Activated T-helper 17 cell treated with anti-CD3 and anti-CD28 coated beads, Interleukin-2, amount 50 U/mL, for 72 hours (primary cell): ENCODE measurements around the gene GNL1. TPM values are rescaled to one million over a fixed set of nuclear protein-coding genes. Genes with fewer than 3 reads are reported as not detected.
"Not testable (repeated sequence)": the region's sequence is repeated elsewhere in the genome, so short reads cannot be mapped to it uniquely, and the experiment has no call there.

ENCODE experiments used
- ATAC-seq: fragments of 150-1000 bp; cut with Tn5 transposase; replicated peaks from 2 replicates; pipeline ENCODE4 v1.10.0; 2021; ENCODE audit warnings: mild to moderate bottlenecking, moderate library complexity
- H3K27ac Mint-ChIP-seq: one replicate; pipeline ENCODE4 v1.8.0; 2022; ENCODE audit warnings: mixed read lengths
- H3K27me3 Mint-ChIP-seq: one replicate; pipeline ENCODE4 v1.8.0; 2022; ENCODE audit warnings: mixed read lengths
- H3K36me3 Mint-ChIP-seq: one replicate; pipeline ENCODE4 v1.8.0; 2022; ENCODE audit warnings: low read depth, mild to moderate bottlenecking, mixed read lengths
- H3K4me1 Mint-ChIP-seq: one replicate; pipeline ENCODE4 v1.8.0; 2022; ENCODE audit warnings: mixed read lengths
- H3K4me3 Mint-ChIP-seq: one replicate; pipeline ENCODE4 v1.8.0; 2022; ENCODE audit warnings: mild to moderate bottlenecking, mixed read lengths
- H3K9me3 Mint-ChIP-seq: one replicate; pipeline ENCODE4 v1.8.0; 2022; ENCODE audit warnings: mixed read lengths
- total RNA-seq, 2 donors: library from RNA; stranded (reverse); gene quantifications; one replicate each; pipeline ENCODE4 v1.2.3, GENCODE V29; 2022

GNL1 gene
- total RNA-seq, 2 donors from 2014 or later = 102 to 117 TPM

DNA sequence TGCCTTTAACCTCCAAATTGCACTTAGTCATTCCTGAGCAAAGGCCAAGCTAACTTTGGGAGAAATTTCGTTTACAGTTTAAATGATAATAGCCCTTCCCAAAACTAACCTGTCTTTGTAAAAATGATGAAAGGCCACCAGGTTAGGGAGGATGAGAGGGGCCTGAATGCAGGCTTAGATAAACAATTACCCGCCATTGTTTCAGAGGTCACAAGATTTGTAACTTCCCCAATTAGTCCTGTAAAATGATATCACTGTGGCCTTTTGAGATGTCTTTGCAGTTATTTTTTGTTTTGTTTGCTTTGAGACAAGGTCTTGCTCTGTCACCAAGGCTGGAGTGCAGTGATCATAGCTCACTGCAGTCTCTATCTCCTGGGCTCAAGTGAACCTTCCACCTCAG is 26.3 kb downstream of the GNL1 start:
- no peaks in the 10 kb centered on the region for H3K27me3 Mint-ChIP-seq
- H3K9me3 Mint-ChIP-seq = no peaks in the 10 kb centered on the region
- H3K4me1 Mint-ChIP-seq = peaks cover 30% of the 10 kb centered on the region
- ATAC-seq = no peak
- peaks cover 8% of the 10 kb centered on the region for H3K36me3 Mint-ChIP-seq
- peak overlapping the region; percentile 94 for H3K27ac Mint-ChIP-seq
- H3K4me3 Mint-ChIP-seq = peak overlapping the region; percentile 69

DNA sequence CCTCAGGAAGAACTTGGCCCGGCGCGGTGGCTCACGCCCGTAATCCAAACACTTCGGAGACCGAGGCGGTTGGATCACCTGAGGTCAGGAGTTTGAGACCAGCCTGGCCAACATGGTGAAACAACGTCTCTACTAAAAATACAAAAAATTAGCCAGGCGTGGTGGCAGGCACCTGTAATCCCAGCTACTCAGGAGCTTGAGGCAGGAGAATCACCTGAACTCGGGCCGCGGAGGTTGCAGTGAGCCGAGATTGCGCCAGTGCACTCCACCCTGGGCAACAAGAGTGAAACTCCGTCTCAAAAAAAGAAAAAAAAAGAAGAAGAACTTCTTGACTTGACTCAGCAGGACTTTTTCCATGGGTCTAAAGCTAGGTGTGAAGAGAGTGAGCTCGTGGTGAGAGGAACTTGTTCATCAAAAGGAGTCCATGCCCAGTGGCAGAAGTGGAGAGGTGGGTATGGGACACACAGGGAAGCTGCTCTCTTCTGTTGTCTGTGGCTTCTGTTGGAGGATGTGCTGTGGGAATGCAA is 26.9 kb downstream of the GNL1 start:
- Mint-ChIP-seq H3K27ac (peak overlapping the region; percentile 94), H3K4me1 (peaks cover 30% of the 10 kb centered on the region), H3K4me3 (peak overlapping the region; percentile 69)
- H3K36me3 Mint-ChIP-seq, H3K27me3 Mint-ChIP-seq, H3K9me3 Mint-ChIP-seq: not testable (repeated sequence)
- peak; percentile 58 for ATAC-seq

- peaks cover 13% of the 10 kb centered on the region for H3K9me3 Mint-ChIP-seq
- peak overlapping the region; percentile 39 for H3K4me3 Mint-ChIP-seq
- not testable (repeated sequence) for H3K36me3 Mint-ChIP-seq, H3K27me3 Mint-ChIP-seq, ATAC-seq, H3K27ac Mint-ChIP-seq
- peaks cover 39% of the 10 kb centered on the region for H3K4me1 Mint-ChIP-seq
Observed at GRCh38 chr6:30526444-30526843, 29.8 kb downstream of the GNL1 start.

DNA sequence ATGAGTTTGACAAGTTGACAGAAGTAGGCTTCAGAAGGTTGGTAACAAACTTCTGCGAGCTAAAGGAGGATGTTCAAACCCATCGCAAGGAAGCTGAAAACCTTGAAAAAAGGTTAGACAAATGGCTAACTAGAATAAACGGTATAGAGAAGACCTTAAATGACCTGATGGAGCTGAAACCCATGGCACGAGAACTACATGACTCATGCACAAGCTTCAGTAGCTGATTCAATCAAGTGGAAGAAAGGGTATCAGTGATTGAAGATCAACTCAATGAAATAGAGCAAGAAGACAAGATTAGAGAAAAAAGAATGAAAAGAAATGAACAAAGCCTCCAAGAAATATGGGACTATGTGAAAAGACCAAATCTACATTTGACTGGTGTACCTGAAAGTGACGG is 34.3 kb downstream of the GNL1 start:
- peaks cover 17% of the 10 kb centered on the region for H3K9me3 Mint-ChIP-seq
- not testable (repeated sequence) for H3K36me3 Mint-ChIP-seq, ATAC-seq, H3K27me3 Mint-ChIP-seq
- H3K27ac Mint-ChIP-seq = peak overlapping the region; percentile 52
- H3K4me3 Mint-ChIP-seq = peak overlapping the region; percentile 29
- H3K4me1 Mint-ChIP-seq = peaks cover 25% of the 10 kb centered on the region

DNA sequence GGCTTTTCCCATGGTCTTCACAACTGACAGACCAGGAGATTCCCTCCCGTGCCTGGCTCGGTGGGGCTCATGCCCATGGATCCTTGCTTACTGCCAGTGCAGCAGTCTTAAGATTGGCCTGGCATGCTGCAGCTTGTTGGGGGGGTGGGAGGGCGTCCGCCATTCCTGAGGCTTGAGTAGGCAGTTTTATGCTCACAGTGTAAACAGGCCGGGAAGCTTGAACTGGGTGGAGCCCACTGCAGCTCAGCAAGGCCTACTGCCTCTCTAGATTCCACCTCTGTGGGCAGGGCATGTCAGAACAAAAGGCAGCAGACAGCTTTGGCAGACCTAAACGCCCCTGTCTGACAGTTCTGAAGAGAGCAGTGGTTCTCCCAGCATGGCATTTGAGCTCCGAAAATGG is 35.2 kb downstream of the GNL1 start:
- H3K27me3 Mint-ChIP-seq, ATAC-seq, H3K4me3 Mint-ChIP-seq, H3K27ac Mint-ChIP-seq, H3K36me3 Mint-ChIP-seq: not testable (repeated sequence)
- Mint-ChIP-seq H3K9me3 (peaks cover 17% of the 10 kb centered on the region), H3K4me1 (peaks cover 25% of the 10 kb centered on the region)

DNA sequence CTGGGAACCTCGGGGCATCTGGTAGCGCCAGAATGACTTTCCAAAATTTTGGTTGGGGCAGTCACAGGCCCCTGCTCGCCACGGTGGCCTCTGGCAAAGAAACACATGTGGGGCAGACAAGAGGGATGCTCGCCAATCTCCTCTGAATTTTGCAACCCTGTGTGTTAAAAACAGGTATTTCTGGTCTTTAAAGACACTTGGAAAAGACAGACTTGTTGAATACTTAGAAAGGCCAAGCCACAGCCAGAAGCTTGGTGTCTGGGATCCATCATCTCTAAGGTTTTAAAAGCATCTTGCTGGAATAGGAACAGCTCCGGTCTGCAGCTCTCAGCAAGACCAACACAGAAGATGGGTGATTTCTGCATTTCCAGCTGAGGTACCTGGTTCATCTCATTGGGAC is 35.8 kb downstream of the GNL1 start:
- H3K36me3 Mint-ChIP-seq = peaks cover 6% of the 10 kb centered on the region
- peaks cover 17% of the 10 kb centered on the region for H3K9me3 Mint-ChIP-seq
- H3K27ac Mint-ChIP-seq = no peak overlapping the region
- no peaks in the 10 kb centered on the region for H3K27me3 Mint-ChIP-seq
- H3K4me1 Mint-ChIP-seq = peaks cover 26% of the 10 kb centered on the region
- H3K4me3 Mint-ChIP-seq = no peak overlapping the region
- no peak for ATAC-seq

DNA sequence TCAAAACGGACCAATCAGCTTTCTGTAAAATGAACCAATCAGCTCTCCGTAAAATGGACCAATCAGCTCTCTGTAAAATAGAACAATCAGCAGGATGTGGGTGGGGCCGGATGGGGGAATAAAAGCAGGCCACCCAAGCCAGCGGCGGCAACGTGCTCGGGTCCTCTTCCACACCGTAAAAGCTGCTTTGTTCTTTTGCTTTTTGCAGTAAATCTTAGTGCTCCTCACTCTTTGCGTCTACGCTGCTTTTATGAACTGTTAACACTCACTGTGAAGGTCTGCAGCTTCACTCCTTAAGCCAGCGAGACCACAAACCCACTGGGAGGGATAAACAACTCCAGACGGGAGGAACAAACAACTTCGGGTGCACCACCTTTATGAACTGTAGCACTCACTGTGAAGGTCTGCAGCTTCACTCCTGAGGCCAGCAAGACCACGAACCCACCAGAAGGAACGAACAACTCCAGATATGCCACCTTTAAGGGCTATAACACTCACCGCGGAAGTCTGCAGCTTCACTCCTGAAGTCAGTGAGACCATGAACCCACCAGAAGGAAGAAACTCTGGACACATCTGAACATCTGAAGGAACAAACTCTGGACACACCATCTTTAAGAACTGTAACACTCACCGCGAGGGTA is 37.7 kb downstream of the GNL1 start:
- H3K36me3 Mint-ChIP-seq, H3K27me3 Mint-ChIP-seq, ATAC-seq, H3K27ac Mint-ChIP-seq: not testable (repeated sequence)
- Mint-ChIP-seq H3K4me1 (peaks cover 24% of the 10 kb centered on the region), H3K9me3 (peaks cover 16% of the 10 kb centered on the region), H3K4me3 (peak overlapping the region; percentile 48)

DNA sequence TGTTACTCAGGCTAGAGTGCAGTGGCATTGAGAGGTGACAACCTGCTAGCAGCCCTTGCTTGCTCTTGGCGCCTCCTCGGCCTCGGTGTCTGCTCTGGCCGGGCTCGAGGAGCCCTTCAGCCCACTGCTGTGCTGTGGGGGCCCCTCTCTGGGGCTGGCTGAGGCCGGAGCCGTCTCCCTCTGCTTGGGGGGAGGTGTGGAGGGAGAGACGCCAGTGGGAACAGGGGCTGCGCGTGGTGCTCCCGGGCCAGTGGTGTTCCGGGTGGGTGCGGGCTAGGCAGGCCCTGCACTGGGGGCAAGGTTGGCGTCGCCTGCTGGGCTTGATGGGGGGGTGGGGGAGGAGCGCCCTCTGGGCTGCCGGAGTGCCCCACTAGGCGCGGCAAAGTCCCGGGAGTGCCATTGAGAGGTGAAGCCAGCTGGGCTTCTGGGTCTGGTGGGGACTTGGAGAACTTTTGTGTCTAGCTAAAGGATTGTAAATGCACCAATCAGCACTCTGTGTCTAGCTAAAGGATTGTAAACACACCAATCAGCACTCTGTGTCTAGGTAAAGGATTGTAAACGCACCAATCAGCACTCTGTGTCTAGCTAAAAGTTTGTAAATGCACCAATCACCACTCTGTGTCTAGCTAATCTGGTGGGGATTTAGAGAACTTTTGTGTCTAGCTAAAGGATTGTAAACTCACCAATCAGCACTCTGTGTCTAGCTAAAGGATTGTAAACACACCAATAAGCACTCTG is 38.4 kb downstream of the GNL1 start:
- not testable (repeated sequence) for H3K36me3 Mint-ChIP-seq, H3K27me3 Mint-ChIP-seq, ATAC-seq, H3K27ac Mint-ChIP-seq
- H3K4me1 Mint-ChIP-seq = peaks cover 17% of the 10 kb centered on the region
- peaks cover 10% of the 10 kb centered on the region for H3K9me3 Mint-ChIP-seq
- peak overlapping the region; percentile 89 for H3K4me3 Mint-ChIP-seq

DNA sequence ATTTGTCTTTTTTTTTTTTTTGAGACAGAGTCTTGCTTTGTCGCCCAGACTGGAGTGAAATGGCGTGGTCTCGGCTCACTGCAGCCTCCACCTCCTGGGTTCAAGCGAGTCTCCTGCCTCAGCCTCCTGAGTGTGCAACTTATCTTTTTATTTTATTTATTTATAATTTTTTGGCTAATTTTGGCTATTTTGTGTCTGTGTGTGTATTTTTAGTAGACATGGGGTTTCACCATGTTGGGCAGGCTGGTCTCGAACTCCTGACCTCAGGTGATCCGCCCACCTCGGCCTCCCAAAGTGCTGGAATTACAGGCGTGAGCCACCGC is 39.6 kb downstream of the GNL1 start:
- ATAC-seq, H3K9me3 Mint-ChIP-seq, H3K36me3 Mint-ChIP-seq, H3K27me3 Mint-ChIP-seq, H3K4me1 Mint-ChIP-seq: not testable (repeated sequence)
- H3K4me3 Mint-ChIP-seq = peak overlapping the region; percentile 89
- H3K27ac Mint-ChIP-seq = peak overlapping the region; percentile 98

GRCh38 chr6:30515944-30516753 is 40.1 kb downstream of the GNL1 start:
- Mint-ChIP-seq H3K4me3 (peak overlapping the region; percentile 89), H3K4me1 (peaks cover 4% of the 10 kb centered on the region), H3K27me3 (no peaks in the 10 kb centered on the region), H3K27ac (peak overlapping the region; percentile 98), H3K36me3 (peaks cover 10% of the 10 kb centered on the region), H3K9me3 (peaks cover 4% of the 10 kb centered on the region)
- ATAC-seq = peak; percentile 96

DNA sequence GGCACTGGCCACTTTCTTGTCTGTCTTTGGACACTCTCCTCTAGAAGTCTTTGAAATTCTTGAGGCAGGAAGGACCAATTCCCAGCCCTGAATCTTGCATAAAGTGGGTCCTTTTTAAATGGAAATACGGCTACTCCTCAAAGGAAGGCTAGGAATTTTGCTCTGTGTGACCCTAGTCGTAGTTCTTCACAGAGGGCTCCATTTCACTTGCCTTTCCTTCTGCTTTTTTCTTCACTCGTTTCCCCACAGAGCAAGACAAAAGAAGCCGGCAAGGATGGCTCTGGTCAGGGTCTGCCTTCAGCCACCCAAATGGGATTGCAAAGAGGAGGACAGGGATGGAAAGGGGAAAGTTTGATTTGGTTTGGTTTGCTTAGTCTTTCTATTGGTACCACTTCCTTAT is 41.2 kb downstream of the GNL1 start:
- Mint-ChIP-seq H3K4me1 (peaks cover 4% of the 10 kb centered on the region), H3K27ac (peak overlapping the region; percentile 98), H3K36me3 (peaks cover 10% of the 10 kb centered on the region), H3K4me3 (peak overlapping the region; percentile 89), H3K27me3 (no peaks in the 10 kb centered on the region), H3K9me3 (peaks cover 4% of the 10 kb centered on the region)
- no peak for ATAC-seq

- no peak for ATAC-seq
- Mint-ChIP-seq H3K4me1 (peaks cover 13% of the 10 kb centered on the region), H3K27me3 (no peaks in the 10 kb centered on the region), H3K36me3 (peaks cover 16% of the 10 kb centered on the region), H3K27ac (no peak overlapping the region), H3K4me3 (no peak overlapping the region), H3K9me3 (peaks cover under 1% of the 10 kb centered on the region)
Observed at GRCh38 chr6:30513451-30513850, 42.8 kb downstream of the GNL1 start.

- ATAC-seq = no peak
- Mint-ChIP-seq H3K27me3 (no peaks in the 10 kb centered on the region), H3K4me1 (peaks cover 23% of the 10 kb centered on the region), H3K27ac (no peak overlapping the region), H3K9me3 (no peaks in the 10 kb centered on the region), H3K36me3 (peaks cover 11% of the 10 kb centered on the region), H3K4me3 (no peak overlapping the region)
Observed at GRCh38 chr6:30511169-30511546, 45.1 kb downstream of the GNL1 start.

GRCh38 chr6:30510419-30511168 is 45.7 kb downstream of the GNL1 start:
- no peak overlapping the region for H3K27ac Mint-ChIP-seq
- no peak for ATAC-seq
- peaks cover 23% of the 10 kb centered on the region for H3K4me1 Mint-ChIP-seq
- H3K4me3 Mint-ChIP-seq = no peak overlapping the region
- no peaks in the 10 kb centered on the region for H3K27me3 Mint-ChIP-seq
- peaks cover 11% of the 10 kb centered on the region for H3K36me3 Mint-ChIP-seq
- no peaks in the 10 kb centered on the region for H3K9me3 Mint-ChIP-seq
